ENCODE results near the gene ABCG1. TPM values are rescaled to one million over a fixed set of nuclear protein-coding genes. Genes with fewer than 3 reads are reported as not detected.

The ABCG1 gene
- polyA plus RNA-seq, 1 donor from 2014 or later: 14.2 TPM

DNA sequence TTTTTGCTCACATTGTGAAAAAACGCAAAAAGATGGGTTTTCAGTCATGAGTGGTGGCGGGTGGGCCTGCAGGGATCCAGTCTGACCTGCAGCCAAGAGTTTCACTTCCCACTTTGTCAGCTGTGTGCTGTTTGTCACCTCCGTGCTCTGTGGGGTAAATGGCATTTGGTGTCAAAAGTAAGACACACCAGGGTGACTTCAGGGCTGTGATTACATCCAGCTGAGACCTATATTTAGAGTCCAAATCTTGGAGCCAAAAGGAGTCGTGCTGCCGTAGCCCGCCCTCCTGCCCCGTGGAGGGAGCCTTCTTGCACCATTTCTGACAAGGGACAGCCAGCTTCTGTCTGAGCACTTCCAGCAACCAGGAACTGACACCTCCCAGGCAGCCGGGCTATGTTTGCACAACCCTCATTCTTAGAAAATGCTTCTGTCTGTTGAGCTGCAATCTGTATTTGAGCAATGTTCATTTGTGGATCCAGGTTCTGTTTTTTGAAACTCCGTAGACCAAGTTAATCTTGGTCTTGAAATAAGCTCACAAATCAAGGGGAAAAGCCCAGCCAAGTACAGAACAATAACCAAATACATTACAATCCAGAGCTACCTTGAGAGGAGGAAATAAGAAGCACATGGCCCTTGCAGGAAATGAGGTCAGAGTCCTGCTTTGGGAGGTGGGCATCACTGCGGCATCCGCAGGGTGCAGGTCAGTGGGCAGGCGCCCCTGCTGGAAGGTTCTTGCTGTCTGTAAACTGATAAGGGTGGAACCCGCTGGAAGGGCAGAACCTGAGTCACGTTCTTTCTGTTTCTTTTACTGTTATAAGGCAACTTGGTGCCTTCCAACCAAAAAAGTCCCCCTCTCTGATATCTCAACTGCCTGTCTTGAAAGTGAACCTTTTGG is 14.4 kb downstream of the ABCG1 start:
- no peak overlapping the region for H3K9ac ChIP-seq (ENCODE audit: low read length)
- H3K4me3 ChIP-seq (ENCODE audit: low read length): no peak overlapping the region
- H3K27me3 ChIP-seq (ENCODE audit: insufficient read depth, low read depth, low read length): no peaks in the 10 kb centered on the region
- H3K79me2 ChIP-seq (replicated peaks; ENCODE audit: insufficient read depth, low read length): peaks cover 9% of the 10 kb centered on the region
- no peaks in the 10 kb centered on the region for H3K36me3 ChIP-seq (ENCODE audit: insufficient read depth, low read length)
- no peak overlapping the region for H3K27ac ChIP-seq (ENCODE audit: low read length)
- H2AFZ ChIP-seq (ENCODE audit: low read depth, low read length): no peak overlapping the region
- H3K9me3 ChIP-seq (ENCODE audit: low read length): no peaks in the 10 kb centered on the region
- TF ChIP-seq SMC3 (conservative IDR thresholded peaks at IDR 0.05; ENCODE audit: poor library complexity) (no peak), EZH2 (IDR thresholded peaks at IDR 0.05; ENCODE audit: borderline replicate concordance, insufficient read depth, low read length, poor library complexity, severe bottlenecking) (no peak), EP300 (conservative IDR thresholded peaks at IDR 0.05; ENCODE audit: poor library complexity, severe bottlenecking) (no peak), TAF1 (IDR thresholded peaks at IDR 0.05; ENCODE audit: low read depth) (no peak), RAD21 (conservative IDR thresholded peaks at IDR 0.05) (no peak), REST (IDR thresholded peaks at IDR 0.05; ENCODE audit: borderline replicate concordance) (no peak), MXI1 (conservative IDR thresholded peaks at IDR 0.05; ENCODE audit: poor library complexity, severe bottlenecking) (no peak), CTCF (IDR thresholded peaks at IDR 0.05; ENCODE audit: poor library complexity, severe bottlenecking) (no peak), POLR2AphosphoS5 (IDR thresholded peaks at IDR 0.05) (no peak)
- no peaks in the 10 kb centered on the region for H4K20me1 ChIP-seq (ENCODE audit: insufficient read depth)
- H3K9me2 ChIP-seq (ENCODE audit: insufficient read depth, low read length): no peaks in the 10 kb centered on the region
- H3K4me2 ChIP-seq (ENCODE audit: low read length): no peak overlapping the region
- no peaks in the 10 kb centered on the region for H3F3A ChIP-seq (ENCODE audit: insufficient read depth, low read length, poor library complexity, severe bottlenecking)

GRCh38 chr21:42234041-42234440 is 15.1 kb downstream of the ABCG1 start:
- Histone ChIP-seq H2AFZ (ENCODE audit: low read depth, low read length) (no peak overlapping the region), H3F3A (ENCODE audit: insufficient read depth, low read length, poor library complexity, severe bottlenecking) (no peaks in the 10 kb centered on the region), H3K27ac (ENCODE audit: low read length) (peak overlapping the region; percentile 82), H3K4me3 (ENCODE audit: low read length) (peak overlapping the region; percentile 67), H4K20me1 (ENCODE audit: insufficient read depth) (no peaks in the 10 kb centered on the region), H3K9me3 (ENCODE audit: low read length) (no peaks in the 10 kb centered on the region), H3K4me2 (ENCODE audit: low read length) (peak overlapping the region; percentile 53), H3K79me2 (replicated peaks; ENCODE audit: insufficient read depth, low read length) (peaks cover 16% of the 10 kb centered on the region), H3K9me2 (ENCODE audit: insufficient read depth, low read length) (no peaks in the 10 kb centered on the region), H3K36me3 (ENCODE audit: insufficient read depth, low read length) (no peaks in the 10 kb centered on the region), H3K9ac (ENCODE audit: low read length) (peak overlapping the region; percentile 81), H3K27me3 (ENCODE audit: insufficient read depth, low read depth, low read length) (no peaks in the 10 kb centered on the region)
- TF ChIP-seq POLR2AphosphoS5 (IDR thresholded peaks at IDR 0.05) (no peak), MXI1 (conservative IDR thresholded peaks at IDR 0.05; ENCODE audit: poor library complexity, severe bottlenecking) (no peak), REST (IDR thresholded peaks at IDR 0.05; ENCODE audit: borderline replicate concordance) (no peak), RAD21 (conservative IDR thresholded peaks at IDR 0.05) (no peak), EZH2 (IDR thresholded peaks at IDR 0.05; ENCODE audit: borderline replicate concordance, insufficient read depth, low read length, poor library complexity, severe bottlenecking) (no peak), SMC3 (conservative IDR thresholded peaks at IDR 0.05; ENCODE audit: poor library complexity) (no peak), EP300 (conservative IDR thresholded peaks at IDR 0.05; ENCODE audit: poor library complexity, severe bottlenecking) (no peak), CTCF (IDR thresholded peaks at IDR 0.05; ENCODE audit: poor library complexity, severe bottlenecking) (no peak), TAF1 (IDR thresholded peaks at IDR 0.05; ENCODE audit: low read depth) (no peak)
